Activated naive CD4-positive, alpha-beta T cell treated with Interleukin-2 at 50 U/mL for 16 hours (primary cell): ENCODE measurements around the gene PRDM15.

Source experiments
- DNase-seq: peaks from one replicate; pipeline ENCODE4 v3.0.0-alpha.2; 2020

PRDM15 gene

GRCh38 chr21:41760411-41760810 is 118.7 kb downstream of the PRDM15 start:
- DNase-seq: no peak

GRCh38 chr21:41759926-41760325 is 119.2 kb downstream of the PRDM15 start:
- DNase-seq: no peak

DNA sequence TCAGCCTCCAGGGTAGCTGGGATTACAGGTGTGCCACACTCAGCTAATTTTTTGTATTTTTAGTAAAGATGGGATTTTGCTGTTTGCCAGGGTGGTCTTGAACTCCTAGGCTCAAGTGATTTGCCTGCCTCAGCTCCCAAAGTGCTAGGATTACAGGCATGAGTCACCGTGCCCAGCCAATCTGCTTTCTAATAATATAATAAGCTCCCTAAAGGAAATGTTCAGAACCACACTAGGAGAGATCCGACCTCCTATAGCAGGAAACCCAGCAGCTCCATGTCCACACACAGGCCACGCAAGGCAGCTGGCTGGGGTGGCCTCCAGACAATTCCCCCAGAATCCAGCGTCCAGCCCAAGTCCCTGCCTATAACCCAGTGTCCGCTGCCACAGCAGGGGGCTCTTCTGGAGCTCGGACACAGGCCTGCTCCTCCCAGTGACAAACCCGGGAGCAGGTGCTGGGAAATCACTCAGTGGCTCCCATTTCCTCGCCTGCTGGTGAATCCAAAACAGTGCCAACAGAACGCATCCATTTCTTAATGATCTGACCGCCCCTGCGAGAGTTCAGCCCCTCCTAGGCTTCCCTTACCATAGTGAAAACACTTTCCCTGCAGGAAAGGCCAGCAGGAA is 119.8 kb downstream of the PRDM15 start:
- DNase-seq: no peak

DNA sequence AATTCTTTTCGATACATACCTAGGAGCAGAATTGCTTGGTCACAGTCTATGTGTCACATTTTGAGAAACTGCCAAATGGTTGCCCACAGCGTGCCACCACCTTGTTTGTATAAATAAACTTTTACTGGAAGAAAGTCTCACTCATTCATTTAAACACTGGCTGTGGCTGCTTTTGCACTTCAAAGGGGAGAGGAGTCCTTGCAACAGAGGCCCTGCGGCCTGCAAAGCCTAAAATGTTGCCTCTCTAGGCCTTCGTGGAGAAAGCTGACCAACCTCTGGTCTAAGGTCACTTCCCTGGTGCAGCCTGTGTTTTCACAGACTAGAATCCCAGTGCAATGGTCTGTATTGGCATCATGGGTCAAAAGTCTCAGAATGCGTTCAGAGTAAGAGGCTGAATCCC is 120.6 kb downstream of the PRDM15 start:
- no peak for DNase-seq

DNA sequence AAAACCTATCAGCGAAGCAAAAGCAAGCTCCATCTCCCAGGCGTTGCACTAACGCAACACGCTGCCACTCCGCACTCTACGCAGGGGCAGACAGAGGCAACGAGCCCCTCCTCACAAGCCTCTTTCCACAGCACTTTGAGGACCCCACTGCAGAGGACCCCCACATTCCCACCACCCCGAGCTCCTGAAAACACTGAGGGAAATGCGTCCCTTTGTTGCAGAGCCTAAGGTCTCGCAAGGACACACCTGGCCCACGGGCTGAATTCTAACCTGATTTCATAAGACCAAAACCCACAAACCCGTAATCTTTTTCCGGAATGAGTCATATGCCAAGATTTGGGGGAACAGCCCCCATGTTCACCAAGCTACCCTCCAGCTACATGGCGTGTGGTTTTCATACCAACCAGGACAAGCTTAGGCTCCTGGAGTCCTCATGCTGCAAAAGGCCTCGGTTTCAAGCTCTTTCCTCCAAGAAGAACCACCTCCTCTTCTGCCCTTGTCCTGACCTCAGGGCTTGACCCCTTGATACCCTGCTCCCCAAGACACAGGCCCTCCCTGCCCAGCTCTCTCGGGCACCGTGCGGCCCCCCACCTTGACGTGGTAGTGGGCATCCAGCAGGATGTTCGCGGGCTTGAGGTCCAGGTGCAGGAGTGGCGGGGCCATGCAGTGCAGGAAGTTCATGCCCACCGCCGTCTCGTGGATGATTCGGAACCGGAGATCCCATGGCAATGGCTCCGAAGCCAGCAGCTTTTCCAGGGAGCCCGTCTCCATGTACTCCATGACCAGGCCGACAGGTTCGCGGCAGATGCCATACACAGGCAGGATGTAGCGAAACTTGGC is 123.0 kb downstream of the PRDM15 start:
- no peak for DNase-seq

GRCh38 chr21:41755258-41755933 is 123.7 kb downstream of the PRDM15 start:
- no peak for DNase-seq

DNA sequence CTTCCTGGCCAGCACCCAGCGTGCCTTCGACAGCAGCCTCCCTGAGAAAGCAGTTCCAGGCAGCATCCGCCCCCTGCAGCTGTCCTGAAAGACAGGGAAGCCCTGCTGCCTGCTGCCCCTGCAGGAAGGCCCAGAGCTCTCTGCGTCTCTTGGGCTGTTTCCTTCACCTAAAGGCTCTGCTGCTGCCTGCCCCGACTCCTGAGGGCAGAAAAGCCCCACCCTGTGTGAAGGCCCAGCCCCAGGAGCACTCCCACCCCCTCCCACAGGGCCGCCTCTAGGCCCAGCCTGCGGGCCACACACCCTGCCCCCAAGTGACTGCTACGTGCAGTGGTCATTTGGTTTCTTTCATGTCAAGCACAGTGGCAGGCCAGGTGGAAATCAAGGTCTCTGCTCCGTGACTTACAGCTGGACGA is 124.7 kb downstream of the PRDM15 start:
- no peak for DNase-seq

GRCh38 chr21:41753006-41753898 is 125.9 kb downstream of the PRDM15 start:
- DNase-seq: no peak

DNA sequence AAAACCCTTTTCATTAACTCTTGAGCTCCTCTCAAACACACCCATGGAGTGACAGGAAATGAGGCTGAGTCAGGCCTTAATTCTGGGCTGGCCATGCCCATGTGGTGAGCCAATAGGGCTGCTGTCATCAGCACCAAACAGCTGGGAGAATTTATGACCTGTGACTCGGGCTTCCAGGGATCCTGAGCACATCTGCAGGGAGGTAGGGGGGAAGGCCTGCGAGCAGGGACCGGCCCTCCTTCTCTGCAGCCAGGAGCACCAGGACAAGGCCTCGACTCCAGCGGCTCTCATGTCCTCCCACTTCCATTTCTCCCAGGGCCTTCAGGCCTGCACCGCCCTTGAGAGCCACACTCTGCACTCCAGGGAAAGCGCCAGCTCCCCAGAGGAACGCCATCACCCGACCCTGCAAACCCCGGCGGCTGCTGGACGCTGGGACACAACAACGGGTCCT is 126.9 kb downstream of the PRDM15 start:
- no peak for DNase-seq

- DNase-seq: no peak
These were observed 127.5 kb downstream of the PRDM15 start for GRCh38 chr21:41751611-41752011.

DNA sequence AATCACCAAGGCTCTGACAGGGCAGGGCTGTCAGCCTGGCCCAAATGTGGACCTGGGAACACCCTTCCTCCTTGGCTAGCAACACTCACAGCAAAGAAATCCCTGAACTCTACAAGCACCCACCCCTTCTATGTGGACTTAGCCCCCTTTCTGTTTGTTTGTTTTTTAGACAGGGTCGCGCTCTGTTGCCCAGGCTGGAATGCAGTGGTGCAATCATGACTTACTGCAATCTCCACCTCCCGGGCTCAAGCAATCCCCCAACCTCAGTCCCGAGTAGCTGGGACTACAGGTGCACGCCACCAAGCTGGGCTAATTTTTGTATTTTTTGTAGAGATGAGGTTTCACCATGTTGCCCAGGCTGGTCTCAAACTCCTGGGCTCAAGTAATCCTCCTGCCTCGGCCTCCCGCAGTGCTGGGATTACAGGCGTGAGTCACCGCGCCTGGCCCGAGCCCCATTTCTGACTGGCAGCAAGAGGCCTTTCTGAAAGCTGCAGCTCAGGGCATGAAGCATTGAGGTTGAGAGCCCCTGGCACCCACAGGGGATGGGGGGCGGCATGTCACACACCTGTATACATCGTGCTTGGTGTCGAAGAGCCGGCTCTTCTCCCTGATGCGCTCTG is 128.5 kb downstream of the PRDM15 start:
- no peak for DNase-seq

DNA sequence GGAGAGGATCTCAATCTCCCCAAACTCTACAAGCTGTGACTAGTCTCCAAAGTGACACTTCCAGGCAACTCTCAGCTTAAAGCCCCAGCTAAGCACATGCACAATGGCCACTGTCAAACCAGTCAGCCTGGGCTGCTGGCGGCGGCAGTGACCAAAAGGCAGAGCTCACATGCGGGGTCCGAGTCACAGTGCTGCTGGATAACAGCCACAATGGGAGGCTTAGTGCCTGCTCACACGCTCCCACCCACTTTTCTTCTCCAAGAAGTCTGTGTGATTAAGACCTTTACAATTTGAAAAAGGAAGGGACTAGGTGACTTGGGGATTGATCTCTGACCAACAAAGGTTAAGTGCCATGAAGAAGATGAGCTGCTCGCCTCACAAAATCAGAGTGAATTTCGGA is 129.1 kb downstream of the PRDM15 start:
- no peak for DNase-seq

GRCh38 chr21:41749286-41749685 is 129.9 kb downstream of the PRDM15 start:
- DNase-seq: no peak
